NK-92 (cell line): ENCODE measurements around the gene CCDC122.
"Not testable (repeated sequence)": the region's sequence is repeated elsewhere in the genome, so short reads cannot be mapped to it uniquely, and the experiment has no call there.

Source experiments
- DNase-seq: peaks from one replicate; lab custom pipeline; 2025; ENCODE audit not compliant: unreplicated experiment; lab: John Stamatoyannopoulos, UW

Gene CCDC122

GRCh38 chr13:43877326-43877725 lies 2.2 kb downstream of the CCDC122 start:
- no peak for DNase-seq

DNA sequence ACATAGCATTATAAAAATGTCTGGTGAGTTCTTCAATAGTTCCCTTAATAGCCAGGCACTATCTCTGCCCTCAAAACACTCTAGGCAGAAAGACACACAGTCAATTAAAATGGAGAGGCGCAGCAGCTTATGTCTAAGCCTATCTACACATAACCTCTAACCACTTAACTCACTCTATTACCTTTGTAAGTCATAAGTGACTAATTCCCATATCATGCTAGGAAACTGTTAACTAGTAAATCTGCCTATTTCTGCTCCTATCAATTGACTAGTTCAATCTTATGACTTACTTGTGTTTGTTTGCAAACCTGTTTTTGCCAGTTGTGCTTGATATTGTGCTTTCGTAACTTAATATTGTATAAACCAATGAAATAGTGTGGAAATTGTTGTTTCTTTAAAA lies 3.2 kb downstream of the CCDC122 start:
- no peak for DNase-seq

- DNase-seq, result no peak
Measured at GRCh38 chr13:43874504-43875092, 4.9 kb downstream of the CCDC122 start.

- no peak for DNase-seq
Measured at GRCh38 chr13:43872181-43872580, 7.4 kb downstream of the CCDC122 start.

DNA sequence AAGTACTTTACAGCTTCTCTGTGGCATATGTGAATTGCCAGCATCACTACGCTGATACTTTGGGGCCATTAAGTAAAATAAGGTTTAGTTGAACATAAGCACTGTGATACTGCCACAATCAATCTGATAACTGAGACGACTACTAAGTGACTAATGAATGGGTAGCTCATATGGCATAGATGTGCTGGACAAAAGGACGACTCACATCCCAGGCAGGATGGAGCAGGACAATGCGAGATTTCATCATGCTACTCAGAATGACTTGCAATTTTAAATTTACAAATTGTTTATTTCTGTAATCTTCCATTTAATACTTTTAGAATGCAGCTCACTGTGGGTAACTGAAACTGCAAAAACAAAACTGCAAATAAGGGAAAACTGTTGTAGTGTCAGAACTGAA lies 13.6 kb downstream of the CCDC122 start:
- DNase-seq, result no peak

DNA sequence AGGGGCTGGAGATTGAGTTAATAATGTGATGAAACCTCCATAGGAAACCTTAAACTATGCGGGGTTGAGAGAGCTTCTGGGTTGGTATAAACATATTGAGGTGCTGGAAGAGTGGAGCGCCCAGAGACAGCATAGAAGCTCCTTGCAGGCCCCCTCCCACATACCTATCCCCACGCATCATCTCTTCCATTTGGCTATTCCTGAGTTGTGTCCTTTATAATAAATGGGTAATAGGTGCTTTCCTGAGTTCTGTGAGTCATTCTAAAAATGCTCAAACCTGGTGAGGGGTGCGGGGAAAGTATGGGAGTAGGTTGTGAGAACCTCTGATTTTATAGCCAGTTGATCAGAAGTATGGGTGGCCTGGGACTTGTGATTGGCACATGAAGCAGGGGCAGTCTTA lies 14.6 kb downstream of the CCDC122 start:
- no peak for DNase-seq

- DNase-seq, result no peak
Measured at GRCh38 chr13:43861863-43862262, 17.7 kb downstream of the CCDC122 start.

GRCh38 chr13:43852923-43853404 lies 26.6 kb downstream of the CCDC122 start:
- DNase-seq, result no peak

DNA sequence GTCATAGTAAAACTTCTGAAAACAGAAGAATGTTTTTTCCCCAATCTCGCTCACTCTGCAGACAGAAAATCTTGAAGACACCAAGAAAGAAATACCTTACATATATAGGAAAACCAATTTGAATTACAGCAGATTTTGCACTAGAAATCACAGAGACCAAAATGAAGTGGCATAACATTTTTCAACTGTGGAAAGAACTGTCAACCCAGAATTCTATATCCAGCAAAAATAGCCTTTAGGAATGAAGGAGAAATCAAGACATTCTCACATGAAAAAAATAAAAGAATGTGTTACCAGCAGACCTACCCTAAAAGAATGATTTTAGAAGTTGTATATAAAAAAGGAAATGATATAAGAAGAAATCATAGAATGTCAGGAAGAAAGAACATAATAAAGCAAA lies 28.7 kb downstream of the CCDC122 start:
- no peak for DNase-seq

- DNase-seq, result no peak
Measured at GRCh38 chr13:43848001-43848649, 31.4 kb downstream of the CCDC122 start.

- DNase-seq, result no peak
Measured at GRCh38 chr13:43846496-43847158, 32.9 kb downstream of the CCDC122 start.

- no peak for DNase-seq
Measured at GRCh38 chr13:43838909-43839308, 40.6 kb downstream of the CCDC122 start.

- no peak for DNase-seq
Measured at GRCh38 chr13:43835701-43836100, 43.8 kb downstream of the CCDC122 start.

GRCh38 chr13:43831088-43831487 lies 48.5 kb downstream of the CCDC122 start:
- no peak for DNase-seq

GRCh38 chr13:43830497-43830881 lies 49.1 kb downstream of the CCDC122 start:
- DNase-seq, result no peak

- DNase-seq, result not testable (repeated sequence)
Measured at GRCh38 chr13:43824656-43825055, 54.9 kb downstream of the CCDC122 start.

DNA sequence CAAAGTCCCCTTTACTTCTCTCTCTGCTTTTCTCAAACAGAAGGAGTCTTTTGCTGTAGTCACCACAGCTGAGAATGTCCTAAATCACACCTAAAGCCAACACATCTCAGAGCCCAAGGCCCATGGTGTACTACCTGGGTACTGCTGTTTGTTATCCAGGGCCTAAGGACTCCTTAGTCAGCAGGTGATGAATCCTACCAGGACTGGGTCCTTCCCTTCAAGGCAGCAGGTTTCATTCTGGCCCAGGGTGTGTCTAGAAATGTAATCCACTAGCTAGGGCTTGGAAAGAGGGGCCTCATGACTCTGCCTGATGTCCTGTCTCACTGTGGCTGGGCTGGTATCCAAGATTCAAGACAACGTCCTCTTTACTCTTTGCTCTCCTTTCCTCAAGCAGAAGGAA lies 56.6 kb downstream of the CCDC122 start:
- no peak for DNase-seq

GRCh38 chr13:43816401-43816889 lies 63.1 kb downstream of the CCDC122 start:
- DNase-seq, result no peak

DNA sequence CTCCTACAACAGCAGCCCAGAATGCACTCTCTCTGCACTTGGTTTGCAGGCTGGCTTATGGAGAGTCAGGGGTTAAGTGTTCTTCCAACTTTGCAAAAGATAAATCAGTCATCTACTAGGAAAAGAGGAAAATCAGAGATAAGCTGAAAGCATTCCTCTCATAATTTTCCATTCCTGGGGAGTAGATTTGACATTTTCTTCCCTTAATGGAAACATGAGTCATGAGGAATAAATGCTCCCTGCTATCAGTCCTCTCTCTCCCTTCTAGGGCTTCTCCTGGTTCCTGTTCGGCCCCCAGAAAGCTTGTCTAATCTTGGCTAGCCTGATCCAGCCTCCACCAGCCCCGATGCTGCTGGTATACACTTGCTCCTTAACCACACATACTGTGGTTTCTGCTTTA lies 64.3 kb downstream of the CCDC122 start:
- DNase-seq, result no peak

DNA sequence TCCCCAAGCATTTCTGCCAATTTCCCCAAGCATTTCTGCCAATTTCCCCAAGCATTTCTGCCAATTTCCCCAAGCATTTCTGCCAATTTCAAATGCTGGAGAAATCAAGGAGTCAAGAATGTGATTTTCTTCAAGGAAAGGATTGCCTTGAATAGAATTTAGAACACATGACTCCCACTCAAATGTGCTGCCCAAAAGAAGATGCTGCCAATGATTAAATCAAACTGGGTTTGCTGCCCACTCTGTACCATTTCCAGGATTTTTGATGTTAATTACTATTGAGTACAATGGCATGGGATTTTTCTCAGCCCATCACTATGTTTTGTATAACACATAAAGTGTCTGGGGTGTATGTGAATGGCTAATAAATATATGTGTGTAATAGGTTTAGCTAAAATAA lies 70.9 kb downstream of the CCDC122 start:
- DNase-seq, result no peak

DNA sequence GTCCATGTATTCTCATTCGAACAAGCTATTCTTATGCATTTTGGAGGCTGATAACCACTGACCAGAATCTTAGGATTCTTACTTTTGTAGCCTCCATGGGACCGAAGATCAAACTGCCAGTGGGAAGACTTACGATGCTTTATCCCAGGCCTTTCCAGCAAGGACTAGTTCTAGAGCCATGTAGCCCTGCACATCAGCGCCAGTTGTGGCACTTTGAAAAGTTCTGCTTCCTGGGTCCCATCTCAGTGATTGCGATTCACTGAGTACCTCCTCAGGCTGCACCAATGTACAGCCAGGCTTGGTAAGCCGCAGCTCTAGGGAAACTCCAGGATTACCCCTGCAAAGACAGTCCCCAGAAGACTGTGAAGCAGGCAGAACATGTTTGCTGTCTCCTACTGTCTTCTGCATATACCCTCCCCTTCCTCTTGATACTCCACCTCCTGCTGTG lies 73.8 kb downstream of the CCDC122 start:
- DNase-seq, result no peak

- no peak for DNase-seq
Measured at GRCh38 chr13:43805071-43805468, 74.5 kb downstream of the CCDC122 start.
